Choroid plexus epithelial cell (primary cell): ENCODE measurements around the gene ASTL.

ENCODE experiments used
- DNase-seq: peaks from one replicate; pipeline ENCODE4 v3.0.0-alpha.2; 2010; ENCODE audit warnings: low read depth
- H3K4me3 ChIP-seq: 2 replicates; pipeline ENCODE4 v1.5.1; 2011; ENCODE audit warnings: low read depth, mild to moderate bottlenecking, control low read depth, low read length, moderate library complexity
- TF ChIP-seq, protein P1 (sequence below): conservative IDR thresholded peaks from 2 replicates; pipeline ENCODE4 v1.5.1; 2011; ENCODE audit warnings: low read depth, mild to moderate bottlenecking, control low read depth, inconsistent platforms, low read length, moderate library complexity

The ASTL gene

GRCh38 chr2:96150007-96150640 lies 11.8 kb upstream of the ASTL start:
- TF ChIP-seq, protein P1, sequence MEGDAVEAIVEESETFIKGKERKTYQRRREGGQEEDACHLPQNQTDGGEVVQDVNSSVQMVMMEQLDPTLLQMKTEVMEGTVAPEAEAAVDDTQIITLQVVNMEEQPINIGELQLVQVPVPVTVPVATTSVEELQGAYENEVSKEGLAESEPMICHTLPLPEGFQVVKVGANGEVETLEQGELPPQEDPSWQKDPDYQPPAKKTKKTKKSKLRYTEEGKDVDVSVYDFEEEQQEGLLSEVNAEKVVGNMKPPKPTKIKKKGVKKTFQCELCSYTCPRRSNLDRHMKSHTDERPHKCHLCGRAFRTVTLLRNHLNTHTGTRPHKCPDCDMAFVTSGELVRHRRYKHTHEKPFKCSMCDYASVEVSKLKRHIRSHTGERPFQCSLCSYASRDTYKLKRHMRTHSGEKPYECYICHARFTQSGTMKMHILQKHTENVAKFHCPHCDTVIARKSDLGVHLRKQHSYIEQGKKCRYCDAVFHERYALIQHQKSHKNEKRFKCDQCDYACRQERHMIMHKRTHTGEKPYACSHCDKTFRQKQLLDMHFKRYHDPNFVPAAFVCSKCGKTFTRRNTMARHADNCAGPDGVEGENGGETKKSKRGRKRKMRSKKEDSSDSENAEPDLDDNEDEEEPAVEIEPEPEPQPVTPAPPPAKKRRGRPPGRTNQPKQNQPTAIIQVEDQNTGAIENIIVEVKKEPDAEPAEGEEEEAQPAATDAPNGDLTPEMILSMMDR, result no peak
- no peak overlapping the region for H3K4me3 ChIP-seq
- no peak for DNase-seq

DNA sequence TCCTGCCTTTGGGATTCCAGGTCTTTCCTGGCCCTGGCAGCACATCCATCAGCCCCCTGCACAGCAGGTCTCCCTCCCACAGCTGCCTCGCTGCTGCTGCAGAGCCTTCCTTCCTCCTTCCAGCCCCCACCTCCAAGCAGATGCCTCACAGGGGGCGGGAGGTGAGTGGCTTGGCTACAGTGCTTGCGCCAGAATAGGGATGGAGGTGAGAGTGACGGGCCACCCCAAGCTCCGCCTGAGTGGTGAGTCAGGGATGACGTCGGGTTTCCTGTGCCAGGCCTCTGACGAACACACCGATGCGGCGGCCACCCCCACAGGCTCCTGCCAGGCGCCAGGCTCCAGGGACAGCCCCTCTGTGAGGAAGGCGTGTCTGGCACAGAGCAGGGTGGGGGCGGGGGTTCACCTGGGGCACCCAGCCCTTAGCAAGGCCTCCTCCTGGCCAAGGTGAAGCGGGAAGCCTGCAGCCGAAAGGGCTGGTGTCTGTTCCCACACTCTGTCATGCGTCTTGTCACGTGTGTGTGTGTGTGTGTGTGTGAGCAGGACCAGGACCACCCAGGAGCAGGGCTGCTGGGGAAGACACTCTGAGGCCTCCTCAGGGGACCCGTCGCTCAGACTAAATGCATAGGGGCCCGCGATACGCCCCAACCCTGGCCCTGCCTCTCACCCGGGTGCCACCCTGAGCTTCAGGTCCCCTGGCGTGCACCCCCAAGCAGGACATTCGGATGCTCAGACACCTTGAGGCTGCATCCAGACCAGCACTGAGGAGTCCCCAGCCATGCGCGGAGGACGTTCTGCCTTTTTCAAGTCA lies 10.3 kb upstream of the ASTL start:
- TF ChIP-seq, protein P1, result no peak
- peak overlapping the region; percentile 22 for H3K4me3 ChIP-seq
- DNase-seq, result peak; percentile 93

DNA sequence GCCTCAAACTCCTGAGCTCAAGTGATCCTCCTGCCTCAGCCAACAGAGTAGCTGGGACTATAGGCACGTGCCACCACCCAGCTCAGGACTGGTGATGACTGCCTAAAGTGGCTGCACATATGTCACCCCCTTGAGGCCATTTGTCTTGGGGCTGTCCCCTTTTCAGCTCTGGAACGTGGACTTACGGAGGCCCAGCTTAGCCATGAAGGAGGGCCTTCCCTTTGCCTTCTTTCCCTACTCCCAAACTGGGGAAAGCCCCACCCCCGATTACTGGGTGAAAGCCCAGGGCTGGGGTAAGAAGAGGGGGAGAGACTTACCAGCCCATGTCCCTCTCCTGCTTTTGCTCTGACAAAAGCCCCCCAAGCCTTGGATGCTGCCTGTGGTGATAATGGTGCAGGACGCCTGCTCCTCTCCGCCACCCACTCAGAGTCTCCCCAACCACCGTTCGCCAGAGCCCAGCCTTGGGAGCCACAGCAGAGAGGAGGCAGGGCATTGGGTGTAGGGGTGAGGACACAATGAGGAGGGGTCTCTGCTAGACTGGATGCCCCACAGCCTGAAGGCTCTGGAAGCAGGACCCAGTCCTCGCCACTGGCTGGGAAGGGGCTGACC lies 9.4 kb upstream of the ASTL start:
- TF ChIP-seq, protein P1, result no peak
- H3K4me3 ChIP-seq, result no peak overlapping the region
- DNase-seq, result no peak

GRCh38 chr2:96146881-96147592 lies 8.7 kb upstream of the ASTL start:
- DNase-seq, result no peak
- H3K4me3 ChIP-seq, result no peak overlapping the region
- TF ChIP-seq, protein P1, result no peak

DNA sequence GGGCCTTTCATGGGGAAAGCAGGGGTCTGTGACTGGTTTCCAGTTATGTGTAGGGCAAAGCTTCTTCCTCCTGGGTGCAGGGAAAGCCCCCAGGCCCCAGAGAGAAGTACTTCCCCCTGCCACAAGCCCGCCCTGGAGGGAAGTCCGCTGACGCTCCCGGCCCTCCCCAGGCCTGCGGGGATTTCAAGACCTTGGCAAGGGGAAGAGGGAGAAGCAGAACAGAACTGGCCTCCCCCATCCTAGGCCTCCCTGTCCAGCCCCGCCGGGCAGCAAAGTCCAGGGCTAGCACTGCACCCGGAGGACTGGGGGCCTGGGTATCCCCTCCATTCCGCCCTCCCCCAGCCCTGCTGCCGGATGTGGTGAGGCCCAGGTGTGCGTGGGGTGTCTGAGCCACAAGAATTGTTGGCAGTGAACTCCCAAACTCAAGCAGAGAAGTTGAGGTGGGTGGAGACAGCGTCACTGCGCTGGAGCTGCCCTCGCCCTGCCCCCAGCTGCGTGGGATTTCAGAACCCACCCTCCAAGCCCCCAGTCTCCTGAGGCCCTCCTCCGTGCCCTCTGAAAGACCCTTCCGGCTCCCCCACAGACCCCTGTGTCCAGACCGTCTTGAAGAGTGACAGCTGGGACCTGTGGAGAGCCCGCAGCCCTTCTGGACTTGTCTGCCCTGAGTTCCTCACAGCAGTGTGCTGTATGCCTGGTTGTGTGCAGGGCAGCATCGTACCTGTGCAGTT lies 8.0 kb upstream of the ASTL start:
- H3K4me3 ChIP-seq, result no peak overlapping the region
- TF ChIP-seq, protein P1, result no peak
- DNase-seq, result no peak

GRCh38 chr2:96145848-96146152 lies 7.5 kb upstream of the ASTL start:
- H3K4me3 ChIP-seq, result no peak overlapping the region
- TF ChIP-seq, protein P1, result no peak
- no peak for DNase-seq
